ENCODE results near the gene OTOG.

Gene OTOG

GRCh38 chr11:17561111-17561415, 14.0 kb downstream of the OTOG start:
- no peak overlapping the region for H3K4me3 ChIP-seq (ENCODE audit: low read length, poor library complexity, severe bottlenecking)
- TF ChIP-seq CTCF (conservative IDR thresholded peaks at IDR 0.05; ENCODE audit: low read length) (no peak), EZH2phosphoT487 (IDR thresholded peaks at IDR 0.05; ENCODE audit: borderline replicate concordance) (no peak)
- no peaks in the 10 kb centered on the region for H4K20me1 ChIP-seq (ENCODE audit: insufficient read depth, low read length, poor library complexity, severe bottlenecking)
- no peaks in the 10 kb centered on the region for H3F3A ChIP-seq (ENCODE audit: low read depth)
- H3K9ac ChIP-seq (ENCODE audit: low read depth, low read length, poor library complexity, severe bottlenecking): no peak overlapping the region
- H3K4me1 ChIP-seq (ENCODE audit: insufficient read depth, low read length, poor library complexity, severe bottlenecking): no peaks in the 10 kb centered on the region
- H3K36me3 ChIP-seq (ENCODE audit: insufficient read depth, low read length): no peaks in the 10 kb centered on the region
- H3K9me2 ChIP-seq (replicated peaks; ENCODE audit: low read depth, low read length): no peaks in the 10 kb centered on the region
- no peak overlapping the region for H3K4me2 ChIP-seq (ENCODE audit: low read depth, low read length, poor library complexity, severe bottlenecking)
- no peaks in the 10 kb centered on the region for H3K79me2 ChIP-seq (ENCODE audit: insufficient read depth, low read length)
- H2AFZ ChIP-seq (ENCODE audit: low read length): no peak overlapping the region
- no peaks in the 10 kb centered on the region for H3K27me3 ChIP-seq (ENCODE audit: insufficient read depth, low read length, poor library complexity, severe bottlenecking)
- H3K9me3 ChIP-seq (ENCODE audit: insufficient read depth, low read depth, low read length): no peaks in the 10 kb centered on the region

- H3K27me3 ChIP-seq (ENCODE audit: insufficient read depth, low read length, poor library complexity, severe bottlenecking): no peaks in the 10 kb centered on the region
- H3K4me2 ChIP-seq (ENCODE audit: low read depth, low read length, poor library complexity, severe bottlenecking): no peak overlapping the region
- H3K9me3 ChIP-seq (ENCODE audit: insufficient read depth, low read depth, low read length): no peaks in the 10 kb centered on the region
- no peak overlapping the region for H3K4me3 ChIP-seq (ENCODE audit: low read length, poor library complexity, severe bottlenecking)
- H3K36me3 ChIP-seq (ENCODE audit: insufficient read depth, low read length): no peaks in the 10 kb centered on the region
- no peaks in the 10 kb centered on the region for H4K20me1 ChIP-seq (ENCODE audit: insufficient read depth, low read length, poor library complexity, severe bottlenecking)
- no peak overlapping the region for H3K9ac ChIP-seq (ENCODE audit: low read depth, low read length, poor library complexity, severe bottlenecking)
- TF ChIP-seq EZH2phosphoT487 (IDR thresholded peaks at IDR 0.05; ENCODE audit: borderline replicate concordance) (no peak), CTCF (conservative IDR thresholded peaks at IDR 0.05; ENCODE audit: low read length) (no peak)
- H3F3A ChIP-seq (ENCODE audit: low read depth): no peaks in the 10 kb centered on the region
- H3K79me2 ChIP-seq (ENCODE audit: insufficient read depth, low read length): no peaks in the 10 kb centered on the region
- no peak overlapping the region for H2AFZ ChIP-seq (ENCODE audit: low read length)
- no peaks in the 10 kb centered on the region for H3K9me2 ChIP-seq (replicated peaks; ENCODE audit: low read depth, low read length)
- no peaks in the 10 kb centered on the region for H3K4me1 ChIP-seq (ENCODE audit: insufficient read depth, low read length, poor library complexity, severe bottlenecking)
Measured at GRCh38 chr11:17561526-17561925, 14.5 kb downstream of the OTOG start.

GRCh38 chr11:17563231-17563646, 16.2 kb downstream of the OTOG start:
- H3K79me2 ChIP-seq (ENCODE audit: insufficient read depth, low read length): no peaks in the 10 kb centered on the region
- no peaks in the 10 kb centered on the region for H4K20me1 ChIP-seq (ENCODE audit: insufficient read depth, low read length, poor library complexity, severe bottlenecking)
- no peaks in the 10 kb centered on the region for H3K9me2 ChIP-seq (replicated peaks; ENCODE audit: low read depth, low read length)
- peaks cover under 1% of the 10 kb centered on the region for H3K4me1 ChIP-seq (ENCODE audit: insufficient read depth, low read length, poor library complexity, severe bottlenecking)
- H2AFZ ChIP-seq (ENCODE audit: low read length): no peak overlapping the region
- no peak overlapping the region for H3K4me2 ChIP-seq (ENCODE audit: low read depth, low read length, poor library complexity, severe bottlenecking)
- no peaks in the 10 kb centered on the region for H3K9me3 ChIP-seq (ENCODE audit: insufficient read depth, low read depth, low read length)
- no peaks in the 10 kb centered on the region for H3F3A ChIP-seq (ENCODE audit: low read depth)
- no peaks in the 10 kb centered on the region for H3K36me3 ChIP-seq (ENCODE audit: insufficient read depth, low read length)
- no peak overlapping the region for H3K9ac ChIP-seq (ENCODE audit: low read depth, low read length, poor library complexity, severe bottlenecking)
- H3K4me3 ChIP-seq (ENCODE audit: low read length, poor library complexity, severe bottlenecking): no peak overlapping the region
- H3K27me3 ChIP-seq (ENCODE audit: insufficient read depth, low read length, poor library complexity, severe bottlenecking): no peaks in the 10 kb centered on the region
- TF ChIP-seq CTCF (conservative IDR thresholded peaks at IDR 0.05; ENCODE audit: low read length) (0 out of 2 replicates have a peak, but pooled peaks have one; percentile 14), EZH2phosphoT487 (IDR thresholded peaks at IDR 0.05; ENCODE audit: borderline replicate concordance) (no peak)
